Naive thymus-derived CD4-positive, alpha-beta T cell (primary cell): ENCODE data around the gene PPP2R3C. TPM values are rescaled to one million over a fixed set of nuclear protein-coding genes. Genes with fewer than 3 reads are reported as not detected.

ENCODE experiments used
- ATAC-seq: fragments of 150-1000 bp; cut with Tn5 transposase; 2 replicates; pipeline ENCODE4 v1.10.0; 2021; ENCODE audit warnings: mild to moderate bottlenecking, moderate library complexity
- CTCF ChIA-PET: fragments of 350-600 bp; sonication (Branson Sonifier 250); formaldehyde crosslinking; loops from one replicate; lab custom pipeline; 2021; ENCODE audit warnings: antibody characterized with exemption; lab: Charles Lee
- POLR2A ChIA-PET: fragments of 350-600 bp; sonication (Branson Sonifier 250); formaldehyde crosslinking; loops from one replicate; lab custom pipeline; 2021; ENCODE audit warnings: antibody characterized with exemption, inconsistent platforms; lab: Charles Lee
- DNase-seq, 9 donors: peaks; one replicate each; pipeline versions ENCODE4 v3.0.0 to v3.0.0-alpha.2; 2020 to 2022; ENCODE audit warnings: mixed read lengths in 1 of 9
- H3K27ac ChIP-seq: one replicate; pipeline ENCODE4 v1.7.0; 2013; ENCODE audit warnings: mild to moderate bottlenecking, low read depth, low read length, moderate library complexity
- H3K27me3 ChIP-seq, 2 donors: one replicate each; pipeline ENCODE4 v1.7.0; 2013; ENCODE audit warnings: low read length in 2 of 2, mild to moderate bottlenecking in 2 of 2, moderate library complexity in 2 of 2; ENCODE audit not compliant: control insufficient read depth in 2 of 2, insufficient read depth in 2 of 2
- H3K36me3 ChIP-seq, 3 experiments: 1 replicate in 2 of 3; 2 replicates in 1 of 3; pipeline ENCODE4 v1.7.0; 2013; ENCODE audit warnings: low read length in 3 of 3, mild to moderate bottlenecking in 3 of 3, moderate library complexity in 1 of 3; ENCODE audit not compliant: insufficient read depth in 3 of 3, control insufficient read depth in 2 of 3
- H3K4me1 ChIP-seq, 2 donors: one replicate each; pipeline ENCODE4 v1.7.0; 2013; ENCODE audit warnings: low read length in 2 of 2, mild to moderate bottlenecking in 2 of 2, moderate library complexity in 1 of 2; ENCODE audit not compliant: control insufficient read depth in 2 of 2, insufficient read depth in 2 of 2
- H3K4me3 ChIP-seq: 2 replicates; pipeline ENCODE4 v1.7.0; 2013; ENCODE audit warnings: mild to moderate bottlenecking, low read length
- H3K9me3 ChIP-seq, 3 experiments: 1 replicate in 2 of 3; 2 replicates in 1 of 3; pipeline ENCODE4 v1.7.0; 2013; ENCODE audit warnings: low read length in 3 of 3; ENCODE audit not compliant: control insufficient read depth in 2 of 3
- H3K27ac Mint-ChIP-seq, 9 donors: one replicate each; pipeline ENCODE4 v1.8.0; 2020 to 2022; ENCODE audit warnings: mixed read lengths in 9 of 9, mild to moderate bottlenecking in 8 of 9, moderate library complexity in 5 of 9, inconsistent platforms in 2 of 9
- H3K27me3 Mint-ChIP-seq, 5 donors: one replicate each; pipeline ENCODE4 v1.8.0; 2021 to 2022; ENCODE audit warnings: mixed read lengths in 5 of 5, mild to moderate bottlenecking in 1 of 5
- H3K36me3 Mint-ChIP-seq, 5 donors: one replicate each; pipeline ENCODE4 v1.8.0; 2020 to 2022; ENCODE audit warnings: mixed read lengths in 5 of 5, mild to moderate bottlenecking in 3 of 5, inconsistent platforms in 1 of 5
- H3K4me1 Mint-ChIP-seq, 7 donors: one replicate each; pipeline ENCODE4 v1.8.0; 2020 to 2022; ENCODE audit warnings: mixed read lengths in 7 of 7, mild to moderate bottlenecking in 3 of 7, inconsistent platforms in 1 of 7
- H3K4me3 Mint-ChIP-seq, 10 donors: one replicate each; pipeline ENCODE4 v1.8.0; 2020 to 2022; ENCODE audit warnings: mild to moderate bottlenecking in 10 of 10, mixed read lengths in 10 of 10, moderate library complexity in 6 of 10, inconsistent platforms in 2 of 10
- H3K9me3 Mint-ChIP-seq, 11 donors: one replicate each; pipeline ENCODE4 v1.8.0; 2020 to 2022; ENCODE audit warnings: mixed read lengths in 11 of 11, mild to moderate bottlenecking in 4 of 11, inconsistent platforms in 1 of 11, moderate library complexity in 1 of 11
- intact Hi-C, 2 donors: fragments of 100-400 bp; cut with micrococcal nuclease; formaldehyde crosslinking; loops; one replicate each; pipeline ENCODE4 v1.15.1; 2023
- polyA plus RNA-seq, 2 donors: library from polyadenylated mRNA; unstranded; fragments of 300-500 nt; fragmentation: Illumina TruSeq; gene quantifications; one replicate each; pipeline ENCODE4 v1.2.3, GENCODE V29; 2021
- total RNA-seq, 6 experiments: library from RNA in 5 of 6; stranded (reverse) in 5 of 6; gene quantifications; 1 replicate in 5 of 6; 2 replicates in 1 of 6; pipeline ENCODE4 v1.2.3 and lab custom pipeline; 2021 to 2026

PPP2R3C gene
- total and polyA plus RNA-seq, 7 experiments from 2014 or later: 31.4 to 52.2 (median 36.7) TPM

- H3K9me3 ChIP-seq: no peaks in the 10 kb centered on the region
- H3K27me3 Mint-ChIP-seq: no peaks in the 10 kb centered on the region
- CTCF ChIA-PET: interaction anchor here (0.6 kb wide), 1 partner anchor 787 kb away, joined by 3 read pairs; no protein-coding TSS in a partner anchor
- H3K4me3 ChIP-seq: no peak overlapping the region
- no peak for ATAC-seq
- H3K27me3 ChIP-seq: no peaks in the 10 kb centered on the region
- H3K27ac Mint-ChIP-seq: peak overlapping the region in 1 of 9 donors; percentile 5
- no peak for DNase-seq
- H3K27ac ChIP-seq: no peak overlapping the region
- peaks cover 9 to 32% (median 20%) of the 10 kb centered on the region in 5 donors for H3K36me3 Mint-ChIP-seq
- peaks cover 11 to 23% (median 17%) of the 10 kb centered on the region in 7 donors for H3K4me1 Mint-ChIP-seq
- intact Hi-C loops: loop anchor here in 1 of 2 donors (10.0 kb wide), 1 partner anchor 77 kb away; no protein-coding TSS in a partner anchor
- H3K4me1 ChIP-seq: no peaks in the 10 kb centered on the region
- no peak overlapping the region for H3K4me3 Mint-ChIP-seq
- POLR2A ChIA-PET: no interaction called here
- peaks cover 0 to 3% (median 0%) of the 10 kb centered on the region in 3 experiments for H3K36me3 ChIP-seq
- no peaks in the 10 kb centered on the region for H3K9me3 Mint-ChIP-seq
Observed at GRCh38 chr14:35147711-35148110, 25.9 kb upstream of the PPP2R3C start.

- Histone ChIP-seq H3K27ac (no peak overlapping the region), H3K36me3 (peaks cover 0 to 3% (median 0%) of the 10 kb centered on the region in 3 experiments), H3K4me3 (no peak overlapping the region), H3K4me1 (no peaks in the 10 kb centered on the region), H3K9me3 (no peaks in the 10 kb centered on the region), H3K27me3 (no peaks in the 10 kb centered on the region)
- Mint-ChIP-seq H3K4me3 (no peak overlapping the region), H3K4me1 (peaks cover 11 to 23% (median 17%) of the 10 kb centered on the region in 7 donors), H3K27ac (no peak overlapping the region), H3K9me3 (no peaks in the 10 kb centered on the region), H3K27me3 (no peaks in the 10 kb centered on the region), H3K36me3 (peaks cover 9 to 31% (median 20%) of the 10 kb centered on the region in 5 donors)
- intact Hi-C loops: loop anchor here in 1 of 2 donors (10.0 kb wide), 1 partner anchor 78 kb away; no protein-coding TSS in a partner anchor
- POLR2A ChIA-PET: interaction anchor here (1.2 kb wide), 1 partner anchor 22 kb away, joined by 4 read pairs; no protein-coding TSS in a partner anchor
- CTCF ChIA-PET: interaction anchor here (0.6 kb wide), 1 partner anchor 788 kb away, joined by 3 read pairs; no protein-coding TSS in a partner anchor
- ATAC-seq: no peak
- no peak for DNase-seq
Observed at GRCh38 chr14:35147186-35147585, 25.4 kb upstream of the PPP2R3C start.

- no peaks in the 10 kb centered on the region for H3K9me3 Mint-ChIP-seq
- H3K9me3 ChIP-seq: no peaks in the 10 kb centered on the region
- POLR2A ChIA-PET: interaction anchor here (1.2 kb wide), 1 partner anchor 21 kb away, joined by 4 read pairs; no protein-coding TSS in a partner anchor
- peaks cover 11 to 23% (median 17%) of the 10 kb centered on the region in 7 donors for H3K4me1 Mint-ChIP-seq
- no peaks in the 10 kb centered on the region for H3K4me1 ChIP-seq
- H3K27ac ChIP-seq: no peak overlapping the region
- peaks cover 0 to 3% (median 0%) of the 10 kb centered on the region in 3 experiments for H3K36me3 ChIP-seq
- CTCF ChIA-PET: no interaction called here
- no peaks in the 10 kb centered on the region for H3K27me3 Mint-ChIP-seq
- DNase-seq: no peak
- ATAC-seq: no peak
- no peak overlapping the region for H3K4me3 Mint-ChIP-seq
- peaks cover 9 to 31% (median 18%) of the 10 kb centered on the region in 5 donors for H3K36me3 Mint-ChIP-seq
- H3K27ac Mint-ChIP-seq: peak overlapping the region in 1 of 9 donors; percentile 42
- H3K4me3 ChIP-seq: no peak overlapping the region
- no peaks in the 10 kb centered on the region for H3K27me3 ChIP-seq
- intact Hi-C loops: loop anchor here (1.0 to 10.0 kb wide), 2 partner anchors 11 to 78 kb away; no protein-coding TSS in a partner anchor
Observed at GRCh38 chr14:35146711-35147149, 24.9 kb upstream of the PPP2R3C start.

- Histone ChIP-seq H3K9me3 (no peaks in the 10 kb centered on the region), H3K27ac (no peak overlapping the region), H3K27me3 (no peaks in the 10 kb centered on the region), H3K36me3 (peaks cover 0 to 3% (median 0%) of the 10 kb centered on the region in 3 experiments), H3K4me3 (no peak overlapping the region), H3K4me1 (no peaks in the 10 kb centered on the region)
- DNase-seq (no peak), ATAC-seq (no peak)
- H3K4me1 Mint-ChIP-seq: peaks cover 5 to 18% (median 14%) of the 10 kb centered on the region in 7 donors
- intact Hi-C loops: loop anchor here (5.0 to 10.0 kb wide), 3 partner anchors 81 to 668 kb away; partner anchors contain the start of gene PSMA6 (in 1 of the 2)
- H3K27me3 Mint-ChIP-seq: no peaks in the 10 kb centered on the region
- H3K36me3 Mint-ChIP-seq: peaks cover 7 to 14% (median 10%) of the 10 kb centered on the region in 5 donors
- ChIA-PET CTCF (interaction anchor here (1.0 to 1.1 kb wide), 2 partner anchors 265 to 272 kb away, joined by 3 read pairs; no protein-coding TSS in a partner anchor), POLR2A (no interaction called here)
- no peaks in the 10 kb centered on the region for H3K9me3 Mint-ChIP-seq
- no peak overlapping the region for H3K4me3 Mint-ChIP-seq
- H3K27ac Mint-ChIP-seq: peak overlapping the region in 2 of 9 donors; percentile 23 to 25
Observed at GRCh38 chr14:35144029-35144428, 22.2 kb upstream of the PPP2R3C start.

GRCh38 chr14:35140718-35141581, 19.2 kb upstream of the PPP2R3C start:
- Mint-ChIP-seq H3K9me3 (no peaks in the 10 kb centered on the region), H3K4me1 (peaks cover 2 to 26% (median 17%) of the 10 kb centered on the region in 7 donors), H3K27ac (peak overlapping the region in 6 of 9 donors; percentile 65 to 91 (median 75)), H3K4me3 (no peak overlapping the region), H3K36me3 (peaks cover 2 to 11% (median 5%) of the 10 kb centered on the region in 5 donors), H3K27me3 (no peaks in the 10 kb centered on the region)
- Histone ChIP-seq H3K36me3 (peaks cover 0 to 3% (median 0%) of the 10 kb centered on the region in 3 experiments), H3K4me1 (no peaks in the 10 kb centered on the region), H3K27me3 (no peaks in the 10 kb centered on the region), H3K9me3 (no peaks in the 10 kb centered on the region), H3K27ac (peak overlapping the region; percentile 40), H3K4me3 (no peak overlapping the region)
- ATAC-seq (peak; percentile 69), DNase-seq (peak in 4 of 9 donors; percentile 24 to 57 (median 40))
- intact Hi-C loops: loop anchor here (1.0 to 10.0 kb wide), 7 partner anchors 19 to 671 kb away; partner anchors contain the start of genes PRORP (in 1 of the 2) and PSMA6 (in 1 of the 2)
- ChIA-PET CTCF (interaction anchor here (0.6 to 3.4 kb wide), 12 partner anchors 8 to 605 kb away, joined by 3 to 14 read pairs (median 4); partner anchors contain the start of gene NFKBIA), POLR2A (interaction anchor here (1.0 to 1.4 kb wide), 2 partner anchors 264 to 276 kb away, joined by 4 to 6 read pairs; partner anchors contain the start of gene NFKBIA)

- H3K36me3 ChIP-seq: peaks cover 0 to 20% (median 0%) of the 10 kb centered on the region in 3 experiments
- Mint-ChIP-seq H3K4me1 (peaks cover 11 to 37% (median 25%) of the 10 kb centered on the region in 7 donors), H3K4me3 (no peak overlapping the region), H3K9me3 (peaks cover 0 to 2% (median 0%) of the 10 kb centered on the region in 11 donors), H3K36me3 (peaks cover 6 to 27% (median 17%) of the 10 kb centered on the region in 5 donors), H3K27ac (peak overlapping the region in 1 of 9 donors; percentile 71), H3K27me3 (no peaks in the 10 kb centered on the region)
- intact Hi-C loops: no loop called here
- H3K4me1 ChIP-seq: no peaks in the 10 kb centered on the region
- CTCF ChIA-PET: no interaction called here
- no peaks in the 10 kb centered on the region for H3K27me3 ChIP-seq
- H3K27ac ChIP-seq: no peak overlapping the region
- H3K9me3 ChIP-seq: no peaks in the 10 kb centered on the region
- no peak for ATAC-seq
- H3K4me3 ChIP-seq: no peak overlapping the region
- no peak for DNase-seq
- POLR2A ChIA-PET: no interaction called here
Observed at GRCh38 chr14:35138585-35138984, 16.8 kb upstream of the PPP2R3C start.
